GM11168 (cell line): Measurements from ENCODE around the gene NELL1.

Experiments used
- in situ Hi-C: fragments of 300-500 bp; cut with MboI; formaldehyde crosslinking; loops from one replicate; pipeline ENCODE4 v1.12.0; 2022; ENCODE audit warnings: low sequenced_read_pairs; ENCODE audit not compliant: unreplicated experiment

The NELL1 gene

DNA sequence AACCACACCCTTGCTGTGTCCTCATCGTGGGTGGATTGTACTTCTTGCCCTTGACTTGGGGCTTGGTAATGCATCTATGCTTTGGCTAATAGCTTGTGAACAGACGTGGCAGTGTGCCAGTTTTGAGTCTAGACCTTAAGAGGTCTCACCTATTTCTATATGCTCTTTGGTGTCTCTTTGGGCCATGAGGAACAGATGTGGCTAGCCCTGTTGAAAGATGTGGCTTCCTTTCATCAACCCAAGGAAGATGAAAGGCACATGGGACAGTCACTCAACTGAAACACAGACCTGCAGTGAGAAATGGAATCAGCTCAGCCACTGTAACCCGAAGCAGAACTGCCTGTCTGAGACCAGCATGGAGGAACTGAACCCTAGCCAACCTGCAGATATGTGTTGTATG, 7.9 kb upstream of the NELL1 start:
- in situ Hi-C loops, result loop anchor here (25.0 kb wide), 1 partner anchor 851 kb away; no protein-coding TSS in a partner anchor

GRCh38 chr11:20661850-20662249, 7.5 kb upstream of the NELL1 start:
- in situ Hi-C loops, result loop anchor here (25.0 kb wide), 1 partner anchor 850 kb away; no protein-coding TSS in a partner anchor

- in situ Hi-C loops, result loop anchor here (25.0 kb wide), 1 partner anchor 844 kb away; no protein-coding TSS in a partner anchor
These were observed 1.1 kb upstream of the NELL1 start for GRCh38 chr11:20668131-20668809.

GRCh38 chr11:20669820-20670684, 666 bp downstream of the NELL1 start:
- in situ Hi-C loops, result loop anchor here (25.0 kb wide), 1 partner anchor 842 kb away; no protein-coding TSS in a partner anchor

DNA sequence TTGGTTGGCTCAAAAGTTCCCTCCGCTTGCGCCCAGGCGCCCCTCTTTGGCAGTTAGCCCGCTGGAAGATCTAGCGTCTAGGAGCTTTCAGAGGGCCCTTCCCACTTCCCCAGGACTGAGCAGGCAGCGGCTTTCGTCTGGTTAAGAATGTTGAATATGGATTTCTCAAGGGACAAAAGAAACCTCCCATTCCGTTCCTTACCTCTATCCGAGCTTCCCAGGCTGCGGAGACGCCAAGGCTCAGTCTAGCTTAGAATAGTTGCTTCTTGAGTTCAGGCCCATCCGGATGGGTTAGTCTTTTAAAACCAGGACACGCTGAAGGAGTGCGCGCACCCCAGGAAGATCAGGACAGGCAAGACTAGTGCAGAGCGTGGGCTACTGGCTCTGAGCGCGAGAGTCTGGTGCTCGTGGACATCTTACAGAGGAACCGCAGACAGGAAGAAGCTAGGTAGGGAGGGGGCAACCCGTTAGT, 1.6 kb downstream of the NELL1 start:
- in situ Hi-C loops, result loop anchor here (25.0 kb wide), 1 partner anchor 841 kb away; no protein-coding TSS in a partner anchor

DNA sequence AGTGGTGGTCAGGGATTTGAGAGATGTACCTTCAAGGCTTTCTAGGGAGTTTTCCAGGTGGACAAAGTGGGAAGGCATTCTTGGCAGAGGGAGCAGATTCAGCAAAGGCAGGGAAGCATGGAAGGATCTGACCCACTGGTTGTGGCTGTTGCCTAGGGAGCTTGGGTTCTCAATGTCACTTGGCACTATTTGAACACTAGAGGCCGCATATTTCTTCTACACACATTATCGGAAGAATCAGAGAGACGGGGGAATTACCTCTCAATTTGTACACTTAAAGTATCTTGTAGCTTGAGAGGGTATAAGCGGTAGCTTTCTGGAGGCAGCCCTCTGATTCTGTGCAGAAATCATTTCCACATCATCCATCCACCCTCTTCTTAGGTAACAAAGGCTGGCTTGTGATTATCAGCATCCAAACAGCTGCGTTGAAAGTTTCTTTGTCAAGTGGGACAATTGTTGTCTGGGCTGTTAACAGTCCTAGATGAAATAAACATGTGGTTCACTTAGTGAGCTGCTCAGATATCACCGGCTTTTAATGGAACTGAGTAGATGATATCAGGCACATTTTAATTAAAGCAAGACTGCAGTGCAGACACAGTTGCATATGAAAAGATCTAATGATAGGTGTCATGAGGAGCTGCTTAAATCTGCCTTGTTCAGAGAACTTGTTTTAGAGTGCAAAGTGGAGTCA, 2.6 kb downstream of the NELL1 start:
- in situ Hi-C loops, result loop anchor here (25.0 kb wide), 1 partner anchor 840 kb away; no protein-coding TSS in a partner anchor

DNA sequence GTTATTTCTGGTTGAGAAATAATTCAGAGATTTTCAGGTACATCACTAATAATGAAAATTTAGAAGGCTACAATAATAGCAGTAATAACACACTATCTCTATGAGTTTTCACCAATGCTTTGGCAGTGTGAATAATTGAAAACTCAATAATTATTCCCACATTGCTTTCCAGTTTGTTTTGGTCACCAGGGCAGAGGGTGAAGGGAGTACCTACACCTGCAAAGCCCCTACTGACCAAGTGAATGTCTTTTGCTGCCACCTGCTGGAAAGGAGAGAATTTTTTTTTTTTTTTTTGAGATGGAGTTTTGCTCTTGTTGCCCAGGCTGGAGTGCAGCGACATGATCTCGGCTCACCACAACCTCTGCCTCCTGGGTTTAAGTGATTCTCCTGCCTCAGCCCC, 3.2 kb downstream of the NELL1 start:
- in situ Hi-C loops, result loop anchor here (25.0 kb wide), 1 partner anchor 840 kb away; no protein-coding TSS in a partner anchor

GRCh38 chr11:20676658-20677057, 7.3 kb downstream of the NELL1 start:
- in situ Hi-C loops, result no loop called here

GRCh38 chr11:20688761-20689160, 19.4 kb downstream of the NELL1 start:
- in situ Hi-C loops, result no loop called here

- in situ Hi-C loops, result no loop called here
These were observed 38.5 kb downstream of the NELL1 start for GRCh38 chr11:20707876-20708275.

- in situ Hi-C loops, result no loop called here
These were observed 43.5 kb downstream of the NELL1 start for GRCh38 chr11:20712912-20713311.

GRCh38 chr11:20715464-20715863, 46.1 kb downstream of the NELL1 start:
- in situ Hi-C loops, result no loop called here

DNA sequence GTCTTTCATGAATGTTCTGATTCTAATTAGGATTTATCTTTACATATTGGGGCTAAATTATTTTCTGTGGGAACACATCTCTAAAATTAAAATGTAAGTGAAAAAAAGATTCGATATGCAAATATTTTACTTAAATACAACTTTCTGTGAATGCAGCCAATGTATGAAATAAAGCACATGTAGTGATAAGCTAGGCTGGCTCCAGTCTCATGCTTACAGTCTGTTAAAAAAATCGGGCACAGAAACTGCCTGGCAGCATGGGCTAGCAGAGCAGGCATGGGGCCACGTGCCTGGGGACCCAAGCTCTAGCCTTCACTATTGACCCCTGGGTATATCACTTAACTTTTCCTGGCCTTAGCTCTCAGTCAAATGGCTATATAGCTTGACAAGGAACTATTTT, 46.5 kb downstream of the NELL1 start:
- in situ Hi-C loops, result no loop called here

DNA sequence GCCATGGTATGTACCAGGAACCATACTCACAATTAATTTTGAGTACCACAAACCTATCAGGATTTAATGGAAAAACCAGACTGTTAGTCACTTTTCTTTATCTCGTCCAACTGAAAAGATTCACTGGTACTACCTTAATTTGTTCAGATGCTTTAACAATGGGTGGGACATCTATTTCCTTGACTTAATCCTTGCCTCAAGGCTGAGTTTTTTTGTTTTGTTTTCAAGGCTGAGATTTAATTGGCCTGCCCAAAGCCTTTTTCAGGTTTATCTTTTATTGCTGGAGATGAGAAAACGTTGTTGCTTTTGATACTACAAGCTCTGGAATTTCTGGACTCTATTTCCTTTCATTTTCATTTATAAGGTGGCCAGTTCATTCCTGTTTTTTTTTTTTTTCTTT, 50.4 kb downstream of the NELL1 start:
- in situ Hi-C loops, result no loop called here

- in situ Hi-C loops, result no loop called here
These were observed 54.0 kb downstream of the NELL1 start for GRCh38 chr11:20723366-20723765.

DNA sequence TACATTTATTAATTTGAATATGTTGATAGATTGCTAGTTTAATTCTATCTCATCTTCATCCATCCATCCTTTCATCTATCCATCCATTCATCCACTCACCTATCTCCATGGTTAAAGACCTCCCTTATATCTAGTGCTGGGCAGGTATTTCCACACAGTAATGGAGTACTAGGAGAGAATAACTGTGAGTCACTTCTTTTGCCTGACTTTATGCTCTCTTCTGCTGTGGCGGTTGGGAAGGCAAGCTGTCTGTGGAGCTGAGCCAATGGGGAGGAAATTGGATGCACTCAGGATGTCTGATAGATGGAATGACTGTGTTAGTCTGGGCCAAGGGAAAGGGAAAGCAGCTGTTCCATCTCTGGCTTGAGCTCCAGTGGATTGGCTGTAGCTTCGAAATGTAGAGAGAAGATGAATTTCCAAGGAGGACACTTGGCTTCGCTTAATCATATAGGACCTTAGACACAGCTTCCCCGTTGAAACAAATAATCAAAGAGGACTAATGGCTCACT, 60.3 kb downstream of the NELL1 start:
- in situ Hi-C loops, result no loop called here

DNA sequence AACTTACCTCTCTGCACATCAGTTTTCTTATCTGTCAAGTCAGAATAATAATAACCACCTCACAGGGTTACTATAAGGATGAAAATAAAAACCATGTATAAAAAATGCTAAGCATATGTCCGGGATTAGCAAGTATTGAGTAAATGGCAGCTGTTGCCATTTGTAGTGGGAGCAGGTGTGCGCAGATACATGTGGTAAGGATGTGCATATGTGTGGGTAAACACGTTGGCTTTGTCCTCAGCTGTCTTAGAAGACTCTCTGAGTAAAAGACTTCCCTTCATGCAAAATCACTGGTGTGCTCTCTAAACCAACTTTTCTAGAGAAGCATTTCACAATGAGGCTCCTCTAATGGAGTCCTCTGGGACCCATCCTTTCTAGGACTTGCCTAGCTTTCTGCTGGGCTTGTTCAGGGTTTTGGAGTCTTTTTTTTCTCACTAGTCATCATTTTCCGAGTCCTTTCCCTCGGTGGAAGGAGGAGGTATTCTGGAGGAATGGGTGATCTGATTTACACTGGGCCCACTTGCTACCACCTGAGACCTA, 62.4 kb downstream of the NELL1 start:
- in situ Hi-C loops, result no loop called here

GRCh38 chr11:20739107-20739506, 69.7 kb downstream of the NELL1 start:
- in situ Hi-C loops, result no loop called here

GRCh38 chr11:20739577-20739976, 70.2 kb downstream of the NELL1 start:
- in situ Hi-C loops, result no loop called here

GRCh38 chr11:20754933-20755332, 85.5 kb downstream of the NELL1 start:
- in situ Hi-C loops, result no loop called here
